Measurements from ENCODE around the gene KIRREL3.

Gene KIRREL3

GRCh38 chr11:126863294-126863997, 137.1 kb downstream of the KIRREL3 start:
- DNase-seq (ENCODE audit: low read depth in 1 of 2, low spot score in 1 of 2), result no peak
- TF ChIP-seq JUND (IDR thresholded peaks at IDR 0.05; ENCODE audit: low read depth), result no peak
- in situ Hi-C loops (cut with HindIII; ENCODE audit: low pct_unique_long_range_greater_than_20kb, low sequenced_read_pairs), result no loop called here

DNA sequence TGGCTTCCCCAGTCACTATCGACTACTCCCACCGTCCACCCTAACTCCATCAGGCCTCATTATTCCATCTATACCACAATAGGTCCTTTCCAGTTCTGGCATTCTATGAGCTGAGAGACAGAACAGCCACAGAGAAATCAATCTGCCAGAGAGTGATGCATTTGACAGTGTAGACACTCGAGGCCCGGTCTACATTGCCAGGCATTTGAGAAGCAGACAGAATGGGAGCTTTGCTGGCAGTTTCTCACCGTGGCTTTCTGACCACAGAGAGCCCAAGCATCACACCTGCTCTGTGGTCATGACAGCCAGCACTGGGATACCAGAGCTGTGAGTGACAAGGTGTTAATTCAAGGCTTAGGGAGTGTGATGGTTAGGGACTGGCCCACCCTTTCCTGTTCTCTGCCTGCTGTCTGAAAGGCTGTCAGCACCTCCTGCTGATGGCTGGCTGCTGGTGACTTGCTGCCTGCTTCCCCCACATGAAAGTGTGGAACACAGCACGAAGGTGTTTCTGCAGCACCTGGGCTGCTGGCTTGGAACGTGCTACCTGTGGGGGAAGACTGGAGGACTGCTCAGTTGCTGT, 137.8 kb downstream of the KIRREL3 start:
- DNase-seq (ENCODE audit: low read depth in 1 of 2, low spot score in 1 of 2), result no peak
- in situ Hi-C loops (cut with HindIII; ENCODE audit: low pct_unique_long_range_greater_than_20kb, low sequenced_read_pairs), result no loop called here
- TF ChIP-seq JUND (IDR thresholded peaks at IDR 0.05; ENCODE audit: low read depth), result no peak

GRCh38 chr11:126861796-126862459, 138.6 kb downstream of the KIRREL3 start:
- DNase-seq (ENCODE audit: low read depth in 1 of 2, low spot score in 1 of 2), result no peak
- in situ Hi-C loops (cut with HindIII; ENCODE audit: low pct_unique_long_range_greater_than_20kb, low sequenced_read_pairs), result no loop called here
- TF ChIP-seq JUND (IDR thresholded peaks at IDR 0.05; ENCODE audit: low read depth), result no peak

GRCh38 chr11:126857860-126858808, 142.4 kb downstream of the KIRREL3 start:
- in situ Hi-C loops (cut with HindIII; ENCODE audit: low pct_unique_long_range_greater_than_20kb, low sequenced_read_pairs), result no loop called here
- no peak for DNase-seq (ENCODE audit: low read depth in 1 of 2, low spot score in 1 of 2)

GRCh38 chr11:126855536-126855935, 145.0 kb downstream of the KIRREL3 start:
- TF ChIP-seq JUND (IDR thresholded peaks at IDR 0.05; ENCODE audit: low read depth), result no peak
- in situ Hi-C loops (cut with HindIII; ENCODE audit: low pct_unique_long_range_greater_than_20kb, low sequenced_read_pairs), result no loop called here

More at GRCh38 chr11:126857860-126858808, 142.4 kb downstream of the KIRREL3 start:
- no peak for TF ChIP-seq JUND (IDR thresholded peaks at IDR 0.05; ENCODE audit: low read depth)

GRCh38 chr11:126853732-126854131, 146.8 kb downstream of the KIRREL3 start:
- no peak for TF ChIP-seq JUND (IDR thresholded peaks at IDR 0.05; ENCODE audit: low read depth)
- DNase-seq (ENCODE audit: low read depth in 1 of 2, low spot score in 1 of 2), result no peak
- in situ Hi-C loops (cut with HindIII; ENCODE audit: low pct_unique_long_range_greater_than_20kb, low sequenced_read_pairs), result no loop called here

More at GRCh38 chr11:126855536-126855935, 145.0 kb downstream of the KIRREL3 start:
- no peak for DNase-seq (ENCODE audit: low read depth in 1 of 2, low spot score in 1 of 2)

DNA sequence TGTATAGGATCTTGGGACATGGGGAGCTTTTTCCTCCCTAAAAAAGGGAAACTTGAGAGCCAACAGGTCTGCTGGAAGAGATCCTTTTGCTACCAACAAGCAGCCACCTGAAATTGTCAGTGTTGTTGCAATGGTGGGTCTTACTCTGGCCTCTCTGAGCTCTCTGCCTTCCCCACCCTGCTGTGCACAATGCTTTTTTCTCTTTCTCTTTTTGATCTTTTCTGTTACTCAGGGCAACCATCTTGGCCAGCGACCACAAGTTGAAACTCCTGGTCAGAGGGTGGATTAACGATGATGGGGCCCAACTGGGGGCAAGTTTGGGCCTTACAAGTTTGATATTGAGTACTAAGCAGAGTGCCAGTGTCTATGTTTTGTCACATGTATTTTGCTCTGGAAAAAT, 155.8 kb downstream of the KIRREL3 start:
- TF ChIP-seq JUND (IDR thresholded peaks at IDR 0.05; ENCODE audit: low read depth), result no peak

DNA sequence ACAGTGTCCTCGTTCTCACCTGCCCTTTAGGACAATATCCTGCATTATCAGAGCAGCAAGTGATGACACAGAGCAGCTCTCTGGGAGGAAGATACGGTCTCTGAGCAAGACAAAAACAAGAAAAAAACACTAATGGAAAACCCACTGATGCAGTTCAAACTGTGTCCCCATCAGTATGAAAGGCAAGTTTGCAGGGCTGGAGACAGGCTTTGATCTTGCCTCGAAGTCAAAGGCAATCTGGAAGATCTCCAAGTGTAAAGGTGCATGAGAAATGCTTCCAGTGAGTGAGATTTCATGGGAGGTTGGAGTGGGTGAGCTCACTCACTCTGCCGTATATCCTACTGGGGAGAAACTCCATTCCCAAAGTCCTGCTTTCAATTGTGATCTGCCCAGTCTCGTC, 157.5 kb downstream of the KIRREL3 start:
- no peak for TF ChIP-seq JUND (IDR thresholded peaks at IDR 0.05; ENCODE audit: low read depth)
- DNase-seq (ENCODE audit: low read depth in 1 of 2, low spot score in 1 of 2), result no peak
- in situ Hi-C loops (cut with HindIII; ENCODE audit: low pct_unique_long_range_greater_than_20kb, low sequenced_read_pairs), result no loop called here

More for the DNA sequence above, 155.8 kb downstream of the KIRREL3 start:
- no peak for DNase-seq (ENCODE audit: low read depth in 1 of 2, low spot score in 1 of 2)
- in situ Hi-C loops (cut with HindIII; ENCODE audit: low pct_unique_long_range_greater_than_20kb, low sequenced_read_pairs), result no loop called here

DNA sequence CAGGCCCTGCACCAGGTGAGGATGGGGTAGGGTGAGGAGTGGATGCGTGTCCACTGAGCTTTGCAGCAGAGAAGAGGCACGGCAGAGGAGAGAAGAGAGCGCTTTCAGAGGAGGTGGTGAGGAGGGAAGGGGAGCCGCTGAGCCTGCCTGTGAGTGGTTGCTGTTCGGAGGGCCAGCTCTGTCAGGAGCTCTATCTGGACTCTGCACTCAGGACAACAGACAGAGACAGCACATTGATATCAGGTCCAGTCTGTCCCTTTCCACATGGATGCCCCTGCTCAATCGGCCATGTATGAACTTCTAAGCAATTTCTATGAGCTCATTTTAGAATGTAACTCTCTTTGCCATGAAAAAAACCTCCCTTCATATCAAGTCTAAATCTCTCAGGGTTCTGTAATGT, 158.6 kb downstream of the KIRREL3 start:
- TF ChIP-seq JUND (IDR thresholded peaks at IDR 0.05; ENCODE audit: low read depth), result no peak
- no peak for DNase-seq (ENCODE audit: low read depth in 1 of 2, low spot score in 1 of 2)
- in situ Hi-C loops (cut with HindIII; ENCODE audit: low pct_unique_long_range_greater_than_20kb, low sequenced_read_pairs), result no loop called here

DNA sequence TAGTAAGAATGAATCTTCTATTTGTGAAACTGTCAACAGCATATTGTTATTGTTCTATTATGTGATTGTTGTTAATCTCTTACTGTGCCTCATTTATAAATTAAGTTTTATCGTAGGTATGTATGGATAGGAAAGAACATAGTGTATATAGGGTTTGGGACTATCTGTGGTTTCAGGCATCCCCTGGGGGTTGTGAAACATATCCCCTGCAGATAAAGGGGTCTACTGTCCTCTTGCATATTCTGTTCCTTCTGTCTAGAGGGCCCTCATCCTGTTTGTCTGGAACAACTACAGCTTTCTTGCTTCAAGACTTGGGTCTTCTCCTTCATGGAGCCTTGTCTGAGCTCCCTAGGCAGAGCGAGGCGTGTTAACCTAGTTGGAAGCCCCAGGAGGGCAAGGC, 159.6 kb downstream of the KIRREL3 start:
- in situ Hi-C loops (cut with HindIII; ENCODE audit: low pct_unique_long_range_greater_than_20kb, low sequenced_read_pairs), result no loop called here
- no peak for DNase-seq (ENCODE audit: low read depth in 1 of 2, low spot score in 1 of 2)
- TF ChIP-seq JUND (IDR thresholded peaks at IDR 0.05; ENCODE audit: low read depth), result no peak

GRCh38 chr11:126840201-126840886, 160.2 kb downstream of the KIRREL3 start:
- no peak for TF ChIP-seq JUND (IDR thresholded peaks at IDR 0.05; ENCODE audit: low read depth)
- no peak for DNase-seq (ENCODE audit: low read depth in 1 of 2, low spot score in 1 of 2)
- in situ Hi-C loops (cut with HindIII; ENCODE audit: low pct_unique_long_range_greater_than_20kb, low sequenced_read_pairs), result no loop called here

GRCh38 chr11:126839496-126839895, 161.1 kb downstream of the KIRREL3 start:
- no peak for TF ChIP-seq JUND (IDR thresholded peaks at IDR 0.05; ENCODE audit: low read depth)
- no peak for DNase-seq (ENCODE audit: low read depth in 1 of 2, low spot score in 1 of 2)
- in situ Hi-C loops (cut with HindIII; ENCODE audit: low pct_unique_long_range_greater_than_20kb, low sequenced_read_pairs), result no loop called here

Measured in T47D (cell line).